WI38 (cell line): Measurements from ENCODE around the gene GJC1.

Source experiments
- H3K4me3 ChIP-seq: 2 replicates; pipeline ENCODE4 v1.5.1; 2011; ENCODE audit warnings: low read depth, mild to moderate bottlenecking, control low read depth, low read length
- TF ChIP-seq, protein P1 (sequence below): IDR thresholded peaks from 2 replicates; pipeline ENCODE4 v1.5.1; 2012; ENCODE audit warnings: low read depth, mild to moderate bottlenecking, control low read depth, low read length

GJC1 gene

DNA sequence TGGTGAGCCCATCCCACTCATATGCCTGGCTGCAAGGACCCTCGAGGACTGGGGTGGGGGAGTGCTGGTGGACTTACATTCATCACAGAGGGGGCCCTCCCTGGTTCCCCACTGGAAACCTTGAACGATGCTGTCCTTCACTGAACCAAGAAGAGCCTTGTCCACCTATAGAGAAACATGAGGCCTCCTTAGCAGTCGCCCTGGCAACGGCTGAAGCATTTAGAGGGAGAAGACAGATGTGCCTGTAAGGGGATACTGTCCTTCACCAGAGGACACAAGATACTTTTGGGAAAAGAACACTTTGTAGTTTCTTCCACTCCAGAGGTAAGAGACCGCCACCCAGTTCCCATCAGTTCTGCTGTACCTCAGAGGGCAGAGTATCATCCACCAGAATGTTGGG, 24.1 kb upstream of the GJC1 start:
- TF ChIP-seq, protein P1, sequence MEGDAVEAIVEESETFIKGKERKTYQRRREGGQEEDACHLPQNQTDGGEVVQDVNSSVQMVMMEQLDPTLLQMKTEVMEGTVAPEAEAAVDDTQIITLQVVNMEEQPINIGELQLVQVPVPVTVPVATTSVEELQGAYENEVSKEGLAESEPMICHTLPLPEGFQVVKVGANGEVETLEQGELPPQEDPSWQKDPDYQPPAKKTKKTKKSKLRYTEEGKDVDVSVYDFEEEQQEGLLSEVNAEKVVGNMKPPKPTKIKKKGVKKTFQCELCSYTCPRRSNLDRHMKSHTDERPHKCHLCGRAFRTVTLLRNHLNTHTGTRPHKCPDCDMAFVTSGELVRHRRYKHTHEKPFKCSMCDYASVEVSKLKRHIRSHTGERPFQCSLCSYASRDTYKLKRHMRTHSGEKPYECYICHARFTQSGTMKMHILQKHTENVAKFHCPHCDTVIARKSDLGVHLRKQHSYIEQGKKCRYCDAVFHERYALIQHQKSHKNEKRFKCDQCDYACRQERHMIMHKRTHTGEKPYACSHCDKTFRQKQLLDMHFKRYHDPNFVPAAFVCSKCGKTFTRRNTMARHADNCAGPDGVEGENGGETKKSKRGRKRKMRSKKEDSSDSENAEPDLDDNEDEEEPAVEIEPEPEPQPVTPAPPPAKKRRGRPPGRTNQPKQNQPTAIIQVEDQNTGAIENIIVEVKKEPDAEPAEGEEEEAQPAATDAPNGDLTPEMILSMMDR: no peak
- H3K4me3 ChIP-seq: no peak overlapping the region

DNA sequence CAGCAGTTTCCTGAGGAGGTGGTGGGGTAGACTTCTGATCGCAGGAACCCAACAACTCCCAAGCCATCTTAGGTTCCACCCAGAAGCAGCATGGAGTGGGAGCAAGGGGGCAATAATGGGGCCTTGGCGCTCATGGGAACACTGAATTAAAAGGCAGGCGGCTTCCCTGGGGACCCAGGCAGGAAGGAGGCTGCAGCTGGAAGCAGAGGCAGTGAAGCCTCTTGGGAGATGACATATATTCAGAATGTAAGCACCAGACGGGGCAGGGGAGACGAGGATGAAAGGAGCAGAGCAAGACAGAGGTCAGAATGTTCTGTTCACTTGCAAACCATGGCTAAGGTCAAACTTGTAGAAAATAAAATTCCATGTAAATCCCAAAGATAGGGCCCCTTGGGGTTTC, 20.5 kb upstream of the GJC1 start:
- no peak overlapping the region for H3K4me3 ChIP-seq
- TF ChIP-seq, protein P1: no peak

DNA sequence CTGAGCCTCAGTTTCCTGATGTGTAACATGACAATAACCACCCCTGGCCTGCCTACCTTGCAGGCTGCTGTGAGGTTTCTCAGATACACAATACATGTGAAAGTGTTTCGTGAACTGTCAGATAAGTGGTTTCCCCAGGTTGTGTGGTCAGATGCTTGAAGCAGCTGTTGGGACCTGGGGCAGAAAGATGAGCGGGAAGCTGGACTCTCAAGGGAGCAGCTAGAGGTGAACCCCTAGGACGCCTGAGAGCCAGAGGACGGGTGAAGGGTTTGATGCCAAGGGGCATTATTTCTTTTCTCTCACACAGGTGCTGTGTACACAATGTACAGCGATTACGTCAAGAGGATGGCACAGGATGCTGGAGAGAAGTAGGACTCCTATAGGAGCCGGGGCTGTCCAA, 19.9 kb upstream of the GJC1 start:
- TF ChIP-seq, protein P1: no peak
- H3K4me3 ChIP-seq: no peak overlapping the region

DNA sequence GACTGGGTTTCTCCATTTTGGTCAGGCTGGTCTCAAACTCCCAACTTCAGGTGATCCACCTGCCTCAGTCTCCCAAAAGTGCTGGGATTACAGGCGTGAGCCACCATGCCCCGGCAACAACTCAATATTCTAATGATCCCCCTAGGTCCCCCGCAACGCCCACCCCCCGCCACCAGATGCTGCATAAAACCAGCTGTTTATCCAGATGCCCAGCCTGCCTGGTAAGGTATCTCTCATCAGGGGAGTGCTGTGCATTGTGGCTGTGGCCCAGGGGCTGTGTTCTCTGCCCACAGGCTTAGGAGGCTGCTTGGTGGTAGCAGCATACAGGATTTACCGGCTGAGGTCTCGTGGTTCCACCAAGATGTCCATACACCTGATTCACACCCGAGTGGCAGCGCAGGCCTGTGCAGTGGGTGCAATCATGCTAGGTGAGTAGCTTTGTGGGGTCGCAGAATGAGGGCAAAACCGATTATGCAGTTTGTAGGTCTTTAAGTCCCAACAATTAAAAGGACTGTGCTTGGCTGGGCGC, 18.9 kb upstream of the GJC1 start:
- no peak overlapping the region for H3K4me3 ChIP-seq
- TF ChIP-seq, protein P1: no peak

DNA sequence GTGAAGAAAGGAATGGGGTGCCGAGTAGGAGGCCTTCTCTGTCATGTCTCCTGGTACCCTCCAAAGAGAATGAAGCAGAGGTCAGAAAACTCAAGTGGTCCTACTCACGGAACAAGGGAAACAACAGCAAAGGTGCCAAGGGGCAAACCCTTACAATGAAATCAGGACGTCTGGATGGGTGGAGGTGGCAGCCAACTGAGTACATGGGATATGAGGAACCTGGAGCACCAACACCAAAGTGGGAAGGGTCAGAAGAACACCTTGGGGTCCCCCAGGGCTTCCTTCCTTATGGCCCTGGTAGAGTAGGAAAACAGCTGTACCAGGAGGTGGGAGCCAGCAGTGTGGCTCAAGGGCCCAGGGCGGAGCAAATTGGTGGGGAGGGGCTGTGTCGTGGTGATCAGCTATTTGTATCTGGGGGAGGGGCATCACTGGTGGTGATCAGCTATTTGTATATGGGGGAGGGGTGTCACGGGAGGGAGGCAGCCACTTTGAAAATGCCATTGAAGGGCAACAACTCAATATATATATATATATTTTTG, 18.2 kb upstream of the GJC1 start:
- TF ChIP-seq, protein P1: no peak
- H3K4me3 ChIP-seq: no peak overlapping the region

DNA sequence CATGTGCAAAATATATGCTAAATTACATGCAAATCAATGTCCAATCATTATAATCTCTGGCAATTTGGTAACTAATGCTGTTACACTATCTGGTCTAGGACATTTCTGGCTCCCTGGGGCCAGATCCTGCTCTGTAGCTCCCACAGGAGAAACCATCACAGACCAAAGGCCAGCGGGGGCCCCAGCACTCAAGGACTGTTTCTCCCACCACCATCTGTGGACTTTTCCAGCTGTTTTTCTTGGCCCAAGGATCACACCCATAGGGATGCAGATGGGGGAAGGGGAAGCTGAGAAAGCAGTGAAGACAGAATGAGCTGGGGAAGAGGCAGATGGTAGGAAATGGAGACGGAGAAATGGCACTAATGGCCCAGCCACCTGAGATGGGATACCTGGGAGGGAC, 17.5 kb upstream of the GJC1 start, which contains the start of gene HIGD1B:
Gene HIGD1B, plus strand, starts transcription at position 298 of the 400 bp plus-strand sequence. CDS start 270 bp downstream, outside the sequence.
- no peak within 1 kb of the TSS for H3K4me3 ChIP-seq
- TF ChIP-seq, protein P1: no peak

DNA sequence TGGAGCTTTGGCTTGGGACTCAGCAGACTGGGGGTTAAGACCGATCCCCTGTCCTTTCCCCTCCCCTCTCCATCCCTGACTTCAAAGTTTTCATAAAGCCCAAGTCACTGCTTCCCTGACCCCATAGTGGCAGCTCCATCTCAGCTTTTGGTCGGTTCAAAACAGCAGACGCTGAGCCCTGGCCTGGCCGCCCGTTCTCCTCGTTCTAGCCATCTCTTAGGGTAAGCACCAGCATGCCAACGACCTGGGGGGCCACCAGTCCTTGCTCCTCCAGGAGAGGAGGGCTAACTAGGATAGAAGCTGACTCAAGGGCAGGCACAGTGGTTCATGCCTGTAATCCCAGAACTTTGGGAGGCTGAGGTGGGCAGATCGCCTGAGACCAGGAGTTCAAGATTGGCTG, 16.1 kb upstream of the GJC1 start:
- TF ChIP-seq, protein P1: no peak
- no peak overlapping the region for H3K4me3 ChIP-seq
